Peyer's patch (tissue), 4 donors: ENCODE data around the gene ZSCAN30.

ENCODE experiments used
- CTCF ChIP-seq, 6 experiments: fragments of 450-650 bp in 4 of 6; fragments of 200-600 bp in 2 of 6; sonication (generic) in 1 of 6; IDR thresholded peaks; one replicate each; pipeline ENCODE4 v1.5.1; 2017 to 2019; ENCODE audit warnings: antibody characterized with exemption in 6 of 6, mild to moderate bottlenecking in 3 of 6, moderate library complexity in 1 of 6
- POLR2A ChIP-seq, 2 donors: fragments of 450-650 bp; IDR thresholded peaks; one replicate each; pipeline ENCODE4 v1.5.1; 2017; ENCODE audit warnings: antibody characterized with exemption in 2 of 2, mild to moderate bottlenecking in 2 of 2, moderate library complexity in 2 of 2

DNA sequence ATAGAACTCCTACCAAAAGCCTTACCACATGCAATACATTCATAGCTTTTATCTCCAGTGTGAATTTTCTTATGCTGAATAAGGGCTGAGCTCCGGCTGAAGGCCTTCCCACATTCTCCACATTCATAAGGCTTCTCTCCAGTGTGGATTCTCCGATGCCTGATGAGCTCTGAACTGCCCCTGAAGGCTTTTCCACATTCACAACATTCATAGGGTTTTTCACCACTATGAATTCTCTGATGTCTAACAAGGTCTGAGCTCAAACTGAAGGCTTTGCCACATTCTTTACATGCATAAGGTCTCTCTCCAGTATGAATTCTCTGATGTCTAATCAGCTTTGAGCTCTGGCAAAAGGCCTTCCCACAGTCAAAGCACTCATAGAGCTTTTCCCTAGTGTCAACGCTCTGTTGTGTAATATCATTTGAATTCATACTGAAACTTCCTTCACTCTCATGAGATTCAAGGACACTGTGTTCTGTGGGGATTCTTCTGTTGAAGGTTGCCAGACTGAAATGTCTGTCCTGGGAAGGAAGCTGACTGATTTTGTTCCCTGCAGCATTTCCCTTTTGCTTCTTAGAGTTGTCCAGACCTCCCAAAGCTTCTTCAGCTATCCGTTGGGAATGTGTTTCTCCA lies 36.3 kb downstream of the ZSCAN30 start:
- no peak for TF ChIP-seq CTCF (IDR thresholded peaks at IDR 0.05)
- no peak for TF ChIP-seq POLR2A (IDR thresholded peaks at IDR 0.05)
